Posterior vena cava (tissue), 2 donors: Measurements from ENCODE around the gene CYFIP2. TPM values are rescaled to one million over a fixed set of nuclear protein-coding genes. Genes with fewer than 3 reads are reported as not detected.
A peak's percentile ranks its signal among the peaks of the same experiment; 100 is the strongest.

Experiments used
- DNase-seq: peaks from one replicate; pipeline ENCODE4 v3.0.0-alpha.2; 2020; ENCODE audit warnings: low spot score
- intact Hi-C, 2 donors: fragments of 100-400 bp; cut with DNase I; formaldehyde crosslinking; loops; one replicate each; pipeline versions ENCODE4 v1.14.1 to v1.14.2; 2022 to 2023
- total RNA-seq, 2 donors: library from RNA; stranded (reverse); fragmentation: NEBNext Ultra II Directional; extraction: Animal tissue kit (Norgen Biotek cat#: 25700); gene quantifications; one replicate each; pipeline ENCODE4 v1.2.1, GENCODE V29; 2021
- donor health status: DM: yes; HTN: yes; CAD: no.
- donor health status: DM: yes; HTN: yes; CAD: no.

The CYFIP2 gene
- total RNA-seq, 2 donors from 2014 or later: 96.6 to 109 TPM

DNA sequence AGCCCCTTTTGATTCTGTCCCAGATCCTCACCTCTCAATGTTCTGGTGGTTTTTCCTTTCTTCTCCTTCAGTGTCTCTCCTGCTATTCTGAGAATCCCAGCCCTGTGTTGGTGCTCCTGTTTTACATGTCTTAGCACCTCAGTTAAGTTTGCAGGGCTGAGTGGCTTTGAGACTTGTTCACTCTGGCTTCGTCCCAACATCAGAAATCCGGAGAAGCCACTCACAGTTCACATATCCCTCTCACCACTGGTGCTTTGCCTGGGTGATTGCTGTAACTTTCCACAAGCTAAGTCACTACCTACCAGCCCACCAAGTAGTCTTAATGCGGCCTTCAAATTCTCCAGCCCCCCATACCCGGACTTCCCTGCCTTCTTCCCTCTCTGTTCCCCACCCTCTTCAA is 40.2 kb downstream of the CYFIP2 start:
- intact Hi-C loops: loop anchor here in 1 of 2 donors (10.0 kb wide), 1 partner anchor 51 kb away; no protein-coding TSS in a partner anchor
- no peak for DNase-seq

- intact Hi-C loops: loop anchor here in 1 of 2 donors (10.0 kb wide), 1 partner anchor 52 kb away; no protein-coding TSS in a partner anchor
- DNase-seq: no peak
These were observed 41.0 kb downstream of the CYFIP2 start for GRCh38 chr5:157306692-157307471.

GRCh38 chr5:157308836-157309465 is 43.0 kb downstream of the CYFIP2 start:
- no peak for DNase-seq
- intact Hi-C loops: loop anchor here in 1 of 2 donors (10.0 kb wide), 1 partner anchor 54 kb away; no protein-coding TSS in a partner anchor

- no peak for DNase-seq
- intact Hi-C loops: loop anchor here in 1 of 2 donors (10.0 kb wide), 1 partner anchor 55 kb away; no protein-coding TSS in a partner anchor
These were observed 43.9 kb downstream of the CYFIP2 start for GRCh38 chr5:157309796-157310195.

DNA sequence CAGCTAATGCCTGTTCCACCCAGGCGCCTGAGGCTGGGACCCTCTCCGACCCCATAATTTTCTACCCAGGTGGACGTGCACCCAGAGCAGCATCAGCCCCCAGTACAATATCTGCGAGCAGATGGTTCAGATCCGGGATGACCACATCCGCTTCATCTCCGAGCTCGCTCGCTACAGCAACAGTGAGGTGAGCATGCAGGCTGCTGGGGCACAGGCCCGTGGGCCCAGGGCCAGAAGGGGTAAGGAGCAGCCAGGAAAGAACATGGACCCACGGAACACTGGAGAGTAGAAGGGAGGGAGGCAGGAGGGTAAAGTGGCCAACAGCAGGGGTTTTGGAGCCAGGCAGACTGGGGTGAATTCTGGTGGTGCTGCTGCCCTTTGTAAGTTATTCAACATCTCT is 45.7 kb downstream of the CYFIP2 start:
- no peak for DNase-seq
- intact Hi-C loops: no loop called here

DNA sequence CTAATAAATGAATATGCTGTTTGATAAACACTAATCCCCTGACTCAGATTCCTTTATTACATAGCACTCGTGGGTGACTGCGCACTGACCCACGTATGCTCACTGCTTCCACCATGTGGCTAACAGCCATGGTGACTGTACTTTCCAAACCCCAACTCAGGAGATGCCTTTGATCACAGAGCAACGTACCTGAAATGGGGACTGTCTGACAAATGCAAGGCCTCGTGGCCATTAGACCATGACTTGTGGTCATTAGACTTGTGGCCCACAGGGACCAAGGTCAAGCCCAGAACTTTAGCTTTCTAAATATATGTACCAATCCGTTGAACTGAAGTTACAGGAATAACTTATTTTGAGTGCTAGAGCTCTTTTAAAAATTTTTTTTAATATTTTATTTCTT is 46.6 kb downstream of the CYFIP2 start:
- DNase-seq: no peak
- intact Hi-C loops: no loop called here

- DNase-seq: no peak
- intact Hi-C loops: no loop called here
These were observed 56.7 kb downstream of the CYFIP2 start for GRCh38 chr5:157322581-157322980.

DNA sequence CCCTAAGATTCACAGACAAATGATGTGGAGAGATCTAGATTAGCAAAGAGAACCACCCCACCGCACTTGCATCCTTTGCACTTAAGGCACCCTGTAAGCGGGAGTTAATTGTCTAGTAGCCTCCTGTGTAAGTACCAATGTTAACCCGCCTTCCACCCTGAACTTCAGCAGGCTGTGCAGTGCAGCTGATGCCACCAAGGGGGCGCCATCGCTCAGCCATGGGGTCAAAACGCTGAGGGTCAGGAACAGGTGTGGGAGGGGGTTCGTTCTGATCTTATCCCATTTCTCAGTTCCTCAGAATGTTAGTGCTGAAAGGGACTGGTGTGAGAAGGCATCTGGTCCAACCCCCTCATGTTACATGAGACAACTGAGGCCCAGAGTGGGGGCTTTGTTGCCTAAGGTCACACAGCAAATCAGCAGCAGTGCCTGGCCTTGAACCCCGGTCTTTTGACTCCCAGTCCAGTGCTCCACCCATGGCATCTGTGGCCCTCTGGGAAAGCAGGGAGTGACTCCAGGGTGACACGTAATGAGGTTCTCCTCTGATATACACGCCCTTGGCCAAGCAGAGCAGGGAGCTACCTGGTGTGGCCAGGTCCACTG is 57.3 kb downstream of the CYFIP2 start:
- intact Hi-C loops: no loop called here
- DNase-seq: no peak

GRCh38 chr5:157324237-157324636 is 58.3 kb downstream of the CYFIP2 start:
- intact Hi-C loops: no loop called here
- DNase-seq: no peak

GRCh38 chr5:157326440-157327005 is 60.6 kb downstream of the CYFIP2 start:
- intact Hi-C loops: no loop called here
- no peak for DNase-seq

DNA sequence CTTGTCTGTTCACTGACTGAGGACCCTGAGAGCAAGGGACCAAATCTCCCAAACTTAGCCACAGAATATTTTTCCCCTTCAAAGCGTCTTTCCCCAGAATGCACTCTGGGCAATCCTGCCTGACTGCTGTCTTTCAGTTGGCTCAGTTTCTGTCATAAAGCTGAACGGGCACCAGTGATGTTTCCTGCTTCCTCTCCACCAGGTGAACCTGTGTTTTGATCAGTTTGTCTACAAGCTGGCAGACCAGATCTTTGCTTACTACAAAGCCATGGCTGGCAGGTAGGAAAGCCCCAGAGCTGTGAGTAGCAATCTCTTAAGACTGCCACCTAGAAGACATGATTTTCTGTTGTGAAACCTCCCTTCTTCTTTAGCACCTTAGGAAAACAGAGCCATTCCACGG is 61.8 kb downstream of the CYFIP2 start:
- no peak for DNase-seq
- intact Hi-C loops: loop anchor here in 1 of 2 donors (2.0 kb wide), 1 partner anchor 59 kb away; no protein-coding TSS in a partner anchor

DNA sequence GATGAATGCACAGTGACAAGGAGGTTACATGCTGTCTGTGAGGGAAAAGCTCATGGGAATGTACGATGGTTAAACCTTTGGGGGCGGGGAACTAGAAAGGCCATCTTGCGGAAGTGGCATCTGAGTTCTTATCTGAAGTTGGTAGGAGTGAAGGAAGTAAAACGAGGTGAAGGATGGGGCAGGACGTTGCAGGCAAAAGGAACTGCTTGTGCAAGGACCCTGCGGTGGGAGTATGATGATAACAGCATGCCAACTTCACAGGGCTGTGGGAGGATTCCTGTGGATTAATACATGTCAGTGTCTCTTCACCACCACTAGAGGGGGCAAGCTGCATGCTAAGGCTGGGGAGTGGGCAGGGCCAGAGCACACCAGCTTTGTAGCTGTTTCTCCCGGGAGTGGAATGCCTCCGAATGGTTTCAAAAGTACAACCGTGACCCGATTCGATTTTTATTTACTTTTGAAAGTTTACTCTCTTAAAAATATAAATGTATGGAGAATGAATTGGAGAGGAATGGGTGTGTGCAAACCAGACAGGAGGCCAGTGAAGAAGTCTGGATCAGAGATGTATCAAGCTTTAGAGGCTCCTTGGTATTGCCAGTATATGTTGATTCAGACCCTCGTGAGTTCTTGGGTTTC is 62.5 kb downstream of the CYFIP2 start:
- DNase-seq: peak; percentile 84
- intact Hi-C loops: loop anchor here in 1 of 2 donors (2.0 kb wide), 1 partner anchor 58 kb away; no protein-coding TSS in a partner anchor

GRCh38 chr5:157331807-157332206 is 65.9 kb downstream of the CYFIP2 start:
- DNase-seq: no peak
- intact Hi-C loops: no loop called here

DNA sequence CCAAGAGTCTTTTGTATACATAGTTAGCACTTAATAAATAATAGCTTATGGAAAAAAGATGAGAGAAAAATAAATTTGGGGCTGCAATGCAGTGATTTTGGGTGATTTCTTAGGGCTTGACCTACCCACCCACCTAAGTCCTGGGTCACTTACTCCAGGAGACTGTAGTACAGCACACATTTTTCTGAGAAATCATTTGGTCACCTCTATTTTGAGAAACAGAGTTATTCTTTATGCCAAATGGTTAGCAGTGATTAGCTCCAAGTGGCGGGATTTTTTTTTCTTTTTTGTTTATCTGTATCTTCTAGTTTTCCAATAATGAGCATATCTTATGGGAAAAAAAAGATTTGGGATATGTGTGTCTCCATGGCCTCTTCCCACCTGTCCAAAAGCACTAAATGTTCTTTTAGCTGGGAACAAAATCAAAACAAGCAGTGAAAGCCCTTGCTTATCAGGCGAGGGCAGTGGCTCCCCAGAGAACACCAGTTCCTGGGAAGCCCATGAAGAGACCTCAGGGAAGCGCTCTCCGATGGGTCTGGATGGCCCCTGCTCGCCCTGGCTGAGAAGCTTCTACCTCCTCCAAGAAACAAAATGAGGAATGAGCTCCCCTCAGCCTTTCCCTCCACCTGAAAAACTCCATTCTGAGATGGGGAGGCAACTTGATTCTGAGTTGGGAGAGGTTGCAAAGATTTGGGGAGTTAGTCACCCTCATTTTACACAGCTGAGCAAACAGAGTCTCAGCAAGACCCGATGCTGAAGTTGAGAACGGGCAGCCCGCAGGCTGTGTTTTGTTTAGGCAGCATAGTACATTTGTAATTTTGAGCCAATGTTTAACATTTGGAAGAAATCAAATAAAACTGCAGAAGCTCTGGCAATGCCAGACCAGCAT is 69.9 kb downstream of the CYFIP2 start:
- intact Hi-C loops: no loop called here

GRCh38 chr5:157336423-157336744 is 70.5 kb downstream of the CYFIP2 start:
- intact Hi-C loops: no loop called here
- no peak for DNase-seq

More for the DNA sequence above, 69.9 kb downstream of the CYFIP2 start:
- DNase-seq: no peak

DNA sequence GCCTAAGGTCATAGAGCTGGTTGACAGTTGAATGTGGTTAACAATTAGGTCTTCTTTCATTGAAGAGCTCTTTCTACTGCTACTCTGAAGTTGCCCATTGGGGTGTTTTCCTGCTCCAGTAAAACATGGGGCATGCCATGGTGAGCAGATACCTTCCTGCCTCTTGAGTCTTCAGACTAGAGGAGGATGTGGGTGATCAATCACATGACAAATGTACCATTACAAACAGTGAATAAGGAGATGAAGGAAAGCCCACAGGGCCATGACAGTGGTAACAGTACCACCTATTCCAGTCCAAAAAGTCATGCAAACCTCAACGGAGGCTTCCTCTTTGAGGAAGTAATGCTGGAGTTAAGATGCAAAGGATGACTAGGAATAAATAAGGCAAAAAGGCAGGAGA is 73.5 kb downstream of the CYFIP2 start:
- intact Hi-C loops: no loop called here
- no peak for DNase-seq

DNA sequence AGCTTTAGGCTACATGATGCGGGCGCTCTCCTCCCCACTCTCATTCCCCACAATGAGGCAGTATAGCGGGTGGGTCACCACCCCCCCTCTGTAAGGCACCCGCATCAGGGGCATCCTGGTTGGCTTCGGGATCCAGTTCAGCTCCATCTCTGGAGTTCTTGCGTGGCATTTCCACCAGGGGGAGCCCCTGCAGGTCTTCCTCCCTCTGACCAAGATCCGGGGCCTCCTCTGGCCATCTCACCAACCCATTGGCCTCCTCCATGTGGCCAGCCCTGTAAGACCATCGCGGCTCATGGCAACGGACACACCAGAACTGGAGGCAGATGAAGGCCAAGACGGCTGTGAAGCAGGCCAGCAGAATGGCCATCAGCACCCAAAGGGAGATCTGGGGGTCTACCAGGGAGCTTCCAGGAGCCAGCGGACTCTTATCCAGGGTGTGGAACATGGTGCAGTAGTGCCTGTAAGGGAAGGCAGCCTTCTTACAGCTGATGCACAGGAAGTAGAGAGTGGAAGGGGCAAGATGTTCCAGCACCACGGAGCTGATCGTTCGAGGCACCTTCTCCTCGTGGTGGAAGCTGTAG is 77.0 kb downstream of the CYFIP2 start:
- intact Hi-C loops: no loop called here
- no peak for DNase-seq
